H1 (cell line): ENCODE data around the gene TK2. TPM values are rescaled to one million over a fixed set of nuclear protein-coding genes. Genes with fewer than 3 reads are reported as not detected.

ENCODE experiments used
- ASH2L ChIP-seq: fragments of 200-600, 300-600 bp; sonication (generic); IDR thresholded peaks from one replicate; pipeline ENCODE4 v1.7.1; 2017; ENCODE audit warnings: low read length
- CBX8 ChIP-seq: fragments of 300-800, 300-1000 bp; sonication (generic); IDR thresholded peaks from 2 replicates; pipeline ENCODE4 v1.7.1; 2016; ENCODE audit warnings: low read depth, low read length, borderline replicate concordance
- GTF2F1 ChIP-seq: IDR thresholded peaks from 2 replicates; pipeline ENCODE4 v1.6.1; 2012; ENCODE audit warnings: low read depth, low read length, improper control_type of control experiment, borderline replicate concordance
- HDAC2 ChIP-seq, 2 experiments: fragments of 300-600 bp in 1 of 2; sonication (generic) in 1 of 2; IDR thresholded peaks; 2 replicates each; pipeline ENCODE4 v1.6.1; 2011 to 2012; ENCODE audit warnings: low read depth in 2 of 2, low read length in 2 of 2, mild to moderate bottlenecking in 2 of 2, moderate library complexity in 2 of 2, borderline replicate concordance in 1 of 2, inconsistent platforms in 1 of 2
- KDM1A ChIP-seq: fragments of 200-600, 300-600 bp; sonication (generic); IDR thresholded peaks from 2 replicates; pipeline ENCODE4 v1.7.1; 2016; ENCODE audit warnings: mild to moderate bottlenecking, low read length, borderline replicate concordance
- KDM5A ChIP-seq: fragments of 200-600 bp; IDR thresholded peaks from 2 replicates; pipeline ENCODE4 v1.7.1; 2012; ENCODE audit warnings: mild to moderate bottlenecking, low read length, inconsistent platforms, mixed read lengths
- MAFK ChIP-seq: IDR thresholded peaks from 2 replicates; pipeline ENCODE4 v1.6.1; 2012; ENCODE audit warnings: low read depth, mild to moderate bottlenecking, improper control_type of control experiment, low read length
- POU5F1 ChIP-seq: IDR thresholded peaks from 2 replicates; pipeline ENCODE4 v1.6.1; 2011; ENCODE audit warnings: low read depth, mild to moderate bottlenecking, low read length, moderate library complexity
- TBP ChIP-seq: IDR thresholded peaks from 2 replicates; pipeline ENCODE4 v1.6.1; 2011; ENCODE audit warnings: low read depth, low read length, improper control_type of control experiment
- YY1 ChIP-seq: IDR thresholded peaks from 2 replicates; pipeline ENCODE4 v1.6.1; 2011; ENCODE audit warnings: low read depth, mild to moderate bottlenecking, low read length
- polyA plus RNA-seq, 7 experiments: library from polyadenylated mRNA; depleted of rRNA in 3 of 7; stranded (reverse) in 5 of 7; unstranded in 2 of 7; fragments of >200 nt in 5 of 7; fragments of 200-250 nt in 2 of 7; gene quantifications; 1 replicate in 5 of 7; 2 replicates in 1 of 7; 4 replicates in 1 of 7; pipeline versions ENCODE4 v1.2.1 to v1.2.3, GENCODE V29; 2011 to 2013; ENCODE audit warnings: missing spikeins in 2 of 7, mixed read lengths in 2 of 7
- total RNA-seq: library from RNA; stranded (reverse); fragmentation: NEBNext Ultra II Directional; extraction: Animal tissue kit (Norgen Biotek cat#: 25700); gene quantifications from 2 replicates; pipeline ENCODE4 v1.2.1, GENCODE V29; 2021
- TF ChIP-seq, protein P1 (sequence below): fragments of 300-600 bp; sonication (generic); IDR thresholded peaks from 2 replicates; pipeline ENCODE4 v1.7.1; 2012; ENCODE audit warnings: low read length, moderate library complexity, mild to moderate bottlenecking, inconsistent platforms; ENCODE audit not compliant: insufficient replicate concordance

TK2 gene
- total and polyA plus RNA-seq, 2 of the 8 experiments (the other 6 are each of a cell fraction or from before 2014, with no cell fraction given) = 2.7 to 3.6 TPM

DNA sequence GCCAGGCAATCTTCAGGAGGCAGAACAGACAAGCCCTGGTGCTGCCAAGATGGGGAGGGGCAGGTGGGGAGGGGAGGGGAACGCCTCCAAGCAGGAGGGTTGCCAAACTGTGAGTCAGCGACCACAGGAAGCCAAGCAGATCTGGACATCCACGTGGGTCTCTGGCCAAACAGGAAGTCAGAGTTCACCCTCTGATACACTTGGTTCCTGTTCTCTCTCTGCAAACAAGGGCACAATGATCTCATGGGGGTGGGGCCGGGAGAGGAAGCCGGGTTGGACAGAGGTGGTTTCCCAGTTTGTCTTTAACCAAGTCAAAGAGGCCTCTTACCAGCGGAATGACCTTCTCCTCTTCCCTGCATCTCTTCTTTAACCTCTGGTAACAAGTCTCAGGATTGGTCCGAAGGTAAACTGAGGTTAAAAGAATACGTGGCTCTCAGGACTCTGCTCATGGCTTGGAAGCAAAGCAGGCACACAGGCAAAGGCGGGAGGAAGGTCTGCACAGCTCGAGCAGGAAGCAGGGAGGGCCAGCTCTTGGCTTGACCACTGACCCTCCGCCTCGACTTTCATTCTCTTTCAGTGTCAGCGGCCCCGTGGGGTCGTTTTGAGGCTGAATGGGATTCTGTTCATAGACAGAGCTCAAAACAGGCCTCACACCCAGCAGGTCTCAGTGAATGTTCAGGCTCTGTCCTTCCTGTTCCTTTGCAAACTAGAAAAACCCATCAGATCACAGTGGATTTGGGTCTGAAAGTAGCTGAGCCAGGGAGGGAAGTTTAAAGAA, 32.9 kb downstream of the TK2 start (continued):
- TF ChIP-seq, protein P1, sequence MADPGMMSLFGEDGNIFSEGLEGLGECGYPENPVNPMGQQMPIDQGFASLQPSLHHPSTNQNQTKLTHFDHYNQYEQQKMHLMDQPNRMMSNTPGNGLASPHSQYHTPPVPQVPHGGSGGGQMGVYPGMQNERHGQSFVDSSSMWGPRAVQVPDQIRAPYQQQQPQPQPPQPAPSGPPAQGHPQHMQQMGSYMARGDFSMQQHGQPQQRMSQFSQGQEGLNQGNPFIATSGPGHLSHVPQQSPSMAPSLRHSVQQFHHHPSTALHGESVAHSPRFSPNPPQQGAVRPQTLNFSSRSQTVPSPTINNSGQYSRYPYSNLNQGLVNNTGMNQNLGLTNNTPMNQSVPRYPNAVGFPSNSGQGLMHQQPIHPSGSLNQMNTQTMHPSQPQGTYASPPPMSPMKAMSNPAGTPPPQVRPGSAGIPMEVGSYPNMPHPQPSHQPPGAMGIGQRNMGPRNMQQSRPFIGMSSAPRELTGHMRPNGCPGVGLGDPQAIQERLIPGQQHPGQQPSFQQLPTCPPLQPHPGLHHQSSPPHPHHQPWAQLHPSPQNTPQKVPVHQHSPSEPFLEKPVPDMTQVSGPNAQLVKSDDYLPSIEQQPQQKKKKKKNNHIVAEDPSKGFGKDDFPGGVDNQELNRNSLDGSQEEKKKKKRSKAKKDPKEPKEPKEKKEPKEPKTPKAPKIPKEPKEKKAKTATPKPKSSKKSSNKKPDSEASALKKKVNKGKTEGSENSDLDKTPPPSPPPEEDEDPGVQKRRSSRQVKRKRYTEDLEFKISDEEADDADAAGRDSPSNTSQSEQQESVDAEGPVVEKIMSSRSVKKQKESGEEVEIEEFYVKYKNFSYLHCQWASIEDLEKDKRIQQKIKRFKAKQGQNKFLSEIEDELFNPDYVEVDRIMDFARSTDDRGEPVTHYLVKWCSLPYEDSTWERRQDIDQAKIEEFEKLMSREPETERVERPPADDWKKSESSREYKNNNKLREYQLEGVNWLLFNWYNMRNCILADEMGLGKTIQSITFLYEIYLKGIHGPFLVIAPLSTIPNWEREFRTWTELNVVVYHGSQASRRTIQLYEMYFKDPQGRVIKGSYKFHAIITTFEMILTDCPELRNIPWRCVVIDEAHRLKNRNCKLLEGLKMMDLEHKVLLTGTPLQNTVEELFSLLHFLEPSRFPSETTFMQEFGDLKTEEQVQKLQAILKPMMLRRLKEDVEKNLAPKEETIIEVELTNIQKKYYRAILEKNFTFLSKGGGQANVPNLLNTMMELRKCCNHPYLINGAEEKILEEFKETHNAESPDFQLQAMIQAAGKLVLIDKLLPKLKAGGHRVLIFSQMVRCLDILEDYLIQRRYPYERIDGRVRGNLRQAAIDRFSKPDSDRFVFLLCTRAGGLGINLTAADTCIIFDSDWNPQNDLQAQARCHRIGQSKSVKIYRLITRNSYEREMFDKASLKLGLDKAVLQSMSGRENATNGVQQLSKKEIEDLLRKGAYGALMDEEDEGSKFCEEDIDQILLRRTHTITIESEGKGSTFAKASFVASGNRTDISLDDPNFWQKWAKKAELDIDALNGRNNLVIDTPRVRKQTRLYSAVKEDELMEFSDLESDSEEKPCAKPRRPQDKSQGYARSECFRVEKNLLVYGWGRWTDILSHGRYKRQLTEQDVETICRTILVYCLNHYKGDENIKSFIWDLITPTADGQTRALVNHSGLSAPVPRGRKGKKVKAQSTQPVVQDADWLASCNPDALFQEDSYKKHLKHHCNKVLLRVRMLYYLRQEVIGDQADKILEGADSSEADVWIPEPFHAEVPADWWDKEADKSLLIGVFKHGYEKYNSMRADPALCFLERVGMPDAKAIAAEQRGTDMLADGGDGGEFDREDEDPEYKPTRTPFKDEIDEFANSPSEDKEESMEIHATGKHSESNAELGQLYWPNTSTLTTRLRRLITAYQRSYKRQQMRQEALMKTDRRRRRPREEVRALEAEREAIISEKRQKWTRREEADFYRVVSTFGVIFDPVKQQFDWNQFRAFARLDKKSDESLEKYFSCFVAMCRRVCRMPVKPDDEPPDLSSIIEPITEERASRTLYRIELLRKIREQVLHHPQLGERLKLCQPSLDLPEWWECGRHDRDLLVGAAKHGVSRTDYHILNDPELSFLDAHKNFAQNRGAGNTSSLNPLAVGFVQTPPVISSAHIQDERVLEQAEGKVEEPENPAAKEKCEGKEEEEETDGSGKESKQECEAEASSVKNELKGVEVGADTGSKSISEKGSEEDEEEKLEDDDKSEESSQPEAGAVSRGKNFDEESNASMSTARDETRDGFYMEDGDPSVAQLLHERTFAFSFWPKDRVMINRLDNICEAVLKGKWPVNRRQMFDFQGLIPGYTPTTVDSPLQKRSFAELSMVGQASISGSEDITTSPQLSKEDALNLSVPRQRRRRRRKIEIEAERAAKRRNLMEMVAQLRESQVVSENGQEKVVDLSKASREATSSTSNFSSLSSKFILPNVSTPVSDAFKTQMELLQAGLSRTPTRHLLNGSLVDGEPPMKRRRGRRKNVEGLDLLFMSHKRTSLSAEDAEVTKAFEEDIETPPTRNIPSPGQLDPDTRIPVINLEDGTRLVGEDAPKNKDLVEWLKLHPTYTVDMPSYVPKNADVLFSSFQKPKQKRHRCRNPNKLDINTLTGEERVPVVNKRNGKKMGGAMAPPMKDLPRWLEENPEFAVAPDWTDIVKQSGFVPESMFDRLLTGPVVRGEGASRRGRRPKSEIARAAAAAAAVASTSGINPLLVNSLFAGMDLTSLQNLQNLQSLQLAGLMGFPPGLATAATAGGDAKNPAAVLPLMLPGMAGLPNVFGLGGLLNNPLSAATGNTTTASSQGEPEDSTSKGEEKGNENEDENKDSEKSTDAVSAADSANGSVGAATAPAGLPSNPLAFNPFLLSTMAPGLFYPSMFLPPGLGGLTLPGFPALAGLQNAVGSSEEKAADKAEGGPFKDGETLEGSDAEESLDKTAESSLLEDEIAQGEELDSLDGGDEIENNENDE = no peak
- no peak for TF ChIP-seq HDAC2 (IDR thresholded peaks at IDR 0.05; ENCODE audit: borderline replicate concordance in 1 of 2, low read depth in 2 of 2, low read length in 2 of 2)
- no peak for TF ChIP-seq CBX8
- no peak for TF ChIP-seq ASH2L
- no peak for TF ChIP-seq YY1
- TF ChIP-seq GTF2F1 = no peak
- no peak for TF ChIP-seq TBP
- no peak for TF ChIP-seq KDM5A
- no peak for TF ChIP-seq KDM1A
- no peak for TF ChIP-seq MAFK
- no peak for TF ChIP-seq POU5F1
